ENCODE data around the gene PLCB3.
A peak's percentile ranks its signal among the peaks of the same experiment; 100 is the strongest.

The PLCB3 gene

DNA sequence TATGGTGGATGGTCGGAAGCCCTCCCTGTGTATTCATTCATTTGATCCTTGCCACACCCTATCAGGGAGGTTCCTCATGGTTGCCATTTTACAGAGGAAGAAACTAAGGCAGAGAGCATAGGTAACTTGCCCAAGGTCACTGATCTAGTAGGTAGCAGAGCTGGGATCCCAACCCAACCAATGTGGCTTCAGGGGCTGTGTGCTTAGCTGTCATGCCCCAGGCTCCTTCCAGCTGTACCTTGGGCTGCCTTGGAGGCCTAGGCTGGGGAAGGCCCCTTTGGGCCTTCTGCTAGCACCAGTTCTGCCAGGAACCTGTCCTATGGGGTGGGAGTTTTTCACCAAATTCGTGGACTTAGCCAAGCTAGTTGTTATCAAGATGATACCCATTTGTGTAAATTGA is 24.5 kb downstream of the PLCB3 start:
- TF ChIP-seq POLR2A (IDR thresholded peaks at IDR 0.05; ENCODE audit: low read depth, low read length) (no peak), TAF1 (IDR thresholded peaks at IDR 0.05; ENCODE audit: borderline replicate concordance, low read depth, low read length) (no peak), POLR2AphosphoS5 (IDR thresholded peaks at IDR 0.05; ENCODE audit: low read depth, low read length) (no peak)
- FAIRE-seq: no peak
- no peak for DNase-seq (ENCODE audit: insufficient read length)

GRCh38 chr11:64276653-64277431 is 25.5 kb downstream of the PLCB3 start:
- DNase-seq (ENCODE audit: insufficient read length) (no peak), FAIRE-seq (no peak)
- no peak for TF ChIP-seq TAF1 (IDR thresholded peaks at IDR 0.05; ENCODE audit: borderline replicate concordance, low read depth, low read length)
- no peak for TF ChIP-seq POLR2AphosphoS5 (IDR thresholded peaks at IDR 0.05; ENCODE audit: low read depth, low read length)
- TF ChIP-seq POLR2A (IDR thresholded peaks at IDR 0.05; ENCODE audit: low read depth, low read length): no peak

GRCh38 chr11:64278576-64279190 is 27.4 kb downstream of the PLCB3 start:
- FAIRE-seq: no peak
- no peak for TF ChIP-seq POLR2AphosphoS5 (IDR thresholded peaks at IDR 0.05; ENCODE audit: low read depth, low read length)
- no peak for DNase-seq (ENCODE audit: insufficient read length)

- no peak for DNase-seq (ENCODE audit: insufficient read length)
- FAIRE-seq: no peak
- TF ChIP-seq POLR2AphosphoS5 (IDR thresholded peaks at IDR 0.05; ENCODE audit: low read depth, low read length): no peak
- TF ChIP-seq TAF1 (IDR thresholded peaks at IDR 0.05; ENCODE audit: borderline replicate concordance, low read depth, low read length): no peak
- no peak for TF ChIP-seq POLR2A (IDR thresholded peaks at IDR 0.05; ENCODE audit: low read depth, low read length)
Measured at GRCh38 chr11:64281957-64282770, 30.8 kb downstream of the PLCB3 start.

- peak; percentile 58 for FAIRE-seq
- DNase-seq (ENCODE audit: insufficient read length): no peak
- TF ChIP-seq POLR2A (IDR thresholded peaks at IDR 0.05; ENCODE audit: low read depth, low read length) (no peak), POLR2AphosphoS5 (IDR thresholded peaks at IDR 0.05; ENCODE audit: low read depth, low read length) (no peak), TAF1 (IDR thresholded peaks at IDR 0.05; ENCODE audit: borderline replicate concordance, low read depth, low read length) (no peak)
Measured at GRCh38 chr11:64283092-64283491, 31.8 kb downstream of the PLCB3 start.

- FAIRE-seq (peak; percentile 99), DNase-seq (ENCODE audit: insufficient read length) (peak; percentile 100)
- 0 out of 2 replicates have a peak, but pooled peaks have one; percentile 18 for TF ChIP-seq TAF1 (IDR thresholded peaks at IDR 0.05; ENCODE audit: borderline replicate concordance, low read depth, low read length)
- 0 out of 2 replicates have a peak, but pooled peaks have one; percentile 19 for TF ChIP-seq POLR2A (IDR thresholded peaks at IDR 0.05; ENCODE audit: low read depth, low read length)
- TF ChIP-seq POLR2AphosphoS5 (IDR thresholded peaks at IDR 0.05; ENCODE audit: low read depth, low read length): no peak
Measured at GRCh38 chr11:64284048-64284961, 33.0 kb downstream of the PLCB3 start, which contains the start of gene BAD. TSS of gene BAD (minus strand) at chr11:64284665. CDS start at chr11:64284368, 297 bp downstream.

- DNase-seq (ENCODE audit: insufficient read length): peak; percentile 97
- no peak for FAIRE-seq
Measured at GRCh38 chr11:64284962-64285884, 33.9 kb downstream of the PLCB3 start, which contains the start of gene GPR137. TSS of gene GPR137 (plus strand) at chr11:64285848. CDS start at chr11:64286525, 677 bp downstream.

DNA sequence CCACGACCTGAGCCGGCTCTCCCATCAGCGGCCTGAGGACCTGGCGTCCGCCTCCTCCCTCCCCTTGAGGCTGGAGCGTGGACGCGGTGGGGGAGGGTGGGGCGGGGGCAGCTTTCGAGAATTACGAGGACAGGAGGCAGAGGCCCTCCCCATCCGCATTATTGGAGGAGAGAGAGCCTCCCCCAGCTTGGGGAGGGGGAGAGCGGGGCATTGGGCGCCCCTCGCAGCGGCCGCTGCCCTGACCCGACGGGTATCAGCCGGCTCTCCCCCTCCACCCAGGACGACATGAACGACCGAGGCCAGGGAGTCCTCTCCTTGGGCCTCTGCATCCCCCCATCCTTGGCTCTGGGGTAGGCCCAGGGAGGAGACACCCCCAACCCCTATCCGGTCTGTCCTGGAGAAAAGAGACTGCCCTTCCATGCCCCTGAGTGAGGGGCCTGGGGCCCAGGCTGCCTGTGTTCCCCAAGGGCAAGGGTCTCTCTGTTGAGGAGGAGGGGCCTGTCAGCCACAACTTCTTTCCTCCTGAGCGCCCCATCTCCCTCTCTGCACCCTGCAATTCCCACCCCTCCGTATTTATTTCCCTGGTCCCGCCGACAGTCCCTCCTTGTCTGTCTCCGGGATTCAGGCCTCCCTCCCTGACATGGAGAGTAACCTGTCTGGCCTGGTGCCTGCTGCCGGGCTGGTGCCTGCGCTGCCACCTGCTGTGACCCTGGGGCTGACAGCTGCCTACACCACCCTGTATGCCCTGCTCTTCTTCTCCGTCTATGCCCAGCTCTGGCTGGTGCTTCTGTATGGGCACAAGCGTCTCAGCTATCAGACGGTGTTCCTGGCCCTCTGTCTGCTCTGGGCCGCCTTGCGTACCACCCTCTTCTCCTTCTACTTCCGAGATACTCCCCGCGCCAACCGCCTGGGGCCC is 34.8 kb downstream of the PLCB3 start:
- DNase-seq (ENCODE audit: insufficient read length) (no peak), FAIRE-seq (peak; percentile 82)
- TF ChIP-seq TAF1 (IDR thresholded peaks at IDR 0.05; ENCODE audit: borderline replicate concordance, low read depth, low read length) (no peak), POLR2AphosphoS5 (IDR thresholded peaks at IDR 0.05; ENCODE audit: low read depth, low read length) (no peak)

More at GRCh38 chr11:64284962-64285884, 33.9 kb downstream of the PLCB3 start, which contains the start of gene GPR137:
- TF ChIP-seq POLR2A (IDR thresholded peaks at IDR 0.05; ENCODE audit: low read depth, low read length) (no peak), POLR2AphosphoS5 (IDR thresholded peaks at IDR 0.05; ENCODE audit: low read depth, low read length) (0 out of 2 replicates have a peak, but pooled peaks have one; percentile 20)

GRCh38 chr11:64286801-64287159 is 35.5 kb downstream of the PLCB3 start:
- TF ChIP-seq POLR2AphosphoS5 (IDR thresholded peaks at IDR 0.05; ENCODE audit: low read depth, low read length) (no peak), POLR2A (IDR thresholded peaks at IDR 0.05; ENCODE audit: low read depth, low read length) (no peak), TAF1 (IDR thresholded peaks at IDR 0.05; ENCODE audit: borderline replicate concordance, low read depth, low read length) (no peak)
- DNase-seq (ENCODE audit: insufficient read length) (no peak), FAIRE-seq (no peak)

Measured in GM12892 (cell line).